IPS-18a (cell line): Measurements from ENCODE around the gene HSFX4.
"Not testable (repeated sequence)": the region's sequence is repeated elsewhere in the genome, so short reads cannot be mapped to it uniquely, and the experiment has no call there.

Source experiments
- H3K27ac ChIP-seq: one replicate; pipeline ENCODE4 v1.5.1; 2013; ENCODE audit warnings: low read length
- H3K27me3 ChIP-seq: one replicate; pipeline ENCODE4 v1.6.1; 2013; ENCODE audit warnings: mild to moderate bottlenecking, low read length; ENCODE audit not compliant: control insufficient read depth, insufficient read depth
- H3K36me3 ChIP-seq: one replicate; pipeline ENCODE4 v1.6.1; 2013; ENCODE audit warnings: low read depth, low read length; ENCODE audit not compliant: control insufficient read depth
- H3K4me1 ChIP-seq: one replicate; pipeline ENCODE4 v1.6.1; 2013; ENCODE audit warnings: low read depth, low read length; ENCODE audit not compliant: control insufficient read depth
- H3K4me3 ChIP-seq: one replicate; pipeline ENCODE4 v1.5.1; 2013; ENCODE audit warnings: low read length
- H3K9ac ChIP-seq: one replicate; pipeline ENCODE4 v1.6.1; 2013; ENCODE audit warnings: mild to moderate bottlenecking, low read length, moderate library complexity
- H3K9me3 ChIP-seq: one replicate; pipeline ENCODE4 v1.6.1; 2013; ENCODE audit warnings: low read depth, low read length; ENCODE audit not compliant: control insufficient read depth

Gene HSFX4

DNA sequence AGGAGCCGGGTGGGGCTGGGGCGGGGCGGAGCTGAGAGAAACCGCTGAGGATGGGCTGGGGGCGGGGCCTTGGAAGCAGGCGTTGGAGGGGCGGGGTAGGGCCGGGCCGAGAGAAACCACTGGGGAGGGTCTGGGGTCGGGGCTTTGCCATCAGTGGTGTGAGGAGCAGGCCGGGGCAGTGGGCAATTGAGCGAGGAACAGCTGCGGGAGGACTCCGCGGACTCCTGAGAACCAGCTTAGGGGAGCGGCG, 10.2 kb downstream of the HSFX4 start:
- Histone ChIP-seq H3K4me1 (no peaks in the 10 kb centered on the region), H3K27me3 (no peaks in the 10 kb centered on the region), H3K36me3 (no peaks in the 10 kb centered on the region), H3K9ac (peak overlapping the region; percentile 54), H3K9me3 (peaks cover 3% of the 10 kb centered on the region), H3K27ac (no peak overlapping the region), H3K4me3 (peak overlapping the region; percentile 68)

- H3K9ac ChIP-seq, result peak overlapping the region; percentile 54
- no peaks in the 10 kb centered on the region for H3K36me3 ChIP-seq
- peaks cover 3% of the 10 kb centered on the region for H3K9me3 ChIP-seq
- peak overlapping the region; percentile 68 for H3K4me3 ChIP-seq
- no peaks in the 10 kb centered on the region for H3K27me3 ChIP-seq
- H3K4me1 ChIP-seq, result no peaks in the 10 kb centered on the region
- H3K27ac ChIP-seq, result no peak overlapping the region
Observed at GRCh38 chrX:149939905-149940673, 10.7 kb downstream of the HSFX4 start.

DNA sequence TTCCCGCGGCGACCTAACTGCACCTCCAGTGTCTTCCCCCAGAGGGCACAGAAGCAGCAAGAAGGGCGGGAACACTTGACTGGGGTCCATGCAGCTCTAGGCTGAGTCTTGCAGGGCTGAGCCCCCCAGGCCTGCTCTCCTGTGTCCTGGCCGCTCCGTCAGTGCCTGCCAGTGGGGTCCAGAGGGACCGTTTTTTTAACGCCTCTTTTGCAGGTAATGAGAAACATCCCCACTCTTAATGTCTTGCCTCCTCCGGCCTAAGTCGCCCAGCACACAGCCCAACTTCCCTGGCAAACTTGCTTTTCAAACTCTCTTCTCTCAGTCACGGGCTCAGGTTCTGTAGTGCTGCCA, 11.3 kb downstream of the HSFX4 start:
- H3K36me3 ChIP-seq, H3K9ac ChIP-seq: not testable (repeated sequence)

GRCh38 chrX:149945087-149945670, 15.8 kb downstream of the HSFX4 start:
- not testable (repeated sequence) for H3K9ac ChIP-seq, H3K4me1 ChIP-seq, H3K27ac ChIP-seq, H3K36me3 ChIP-seq, H3K9me3 ChIP-seq, H3K4me3 ChIP-seq, H3K27me3 ChIP-seq

More for the DNA sequence above, 11.3 kb downstream of the HSFX4 start:
- not testable (repeated sequence) for H3K27me3 ChIP-seq, H3K4me1 ChIP-seq, H3K27ac ChIP-seq, H3K9me3 ChIP-seq
- peak overlapping the region; percentile 13 for H3K4me3 ChIP-seq

DNA sequence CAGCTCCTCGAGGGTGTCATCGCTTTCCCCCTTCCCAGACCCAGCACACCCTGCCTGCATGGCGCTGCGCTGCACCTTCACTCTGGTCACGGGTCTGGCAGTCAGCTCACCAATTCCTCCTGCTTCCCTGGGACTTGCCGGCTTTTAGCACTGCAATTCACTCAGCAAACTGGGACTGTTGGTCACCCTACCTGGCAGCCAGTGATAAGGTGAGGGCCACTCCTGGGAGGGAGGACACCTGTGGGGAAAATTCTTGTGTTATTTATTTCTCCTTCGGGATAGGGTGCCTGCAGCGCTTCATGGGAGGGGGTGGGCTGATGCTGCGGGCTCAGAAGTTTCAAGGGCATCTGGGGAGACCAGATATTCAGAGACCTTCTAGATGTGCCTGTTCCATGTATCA, 16.4 kb downstream of the HSFX4 start:
- not testable (repeated sequence) for H3K27me3 ChIP-seq, H3K36me3 ChIP-seq, H3K9me3 ChIP-seq, H3K4me1 ChIP-seq, H3K4me3 ChIP-seq, H3K27ac ChIP-seq, H3K9ac ChIP-seq

DNA sequence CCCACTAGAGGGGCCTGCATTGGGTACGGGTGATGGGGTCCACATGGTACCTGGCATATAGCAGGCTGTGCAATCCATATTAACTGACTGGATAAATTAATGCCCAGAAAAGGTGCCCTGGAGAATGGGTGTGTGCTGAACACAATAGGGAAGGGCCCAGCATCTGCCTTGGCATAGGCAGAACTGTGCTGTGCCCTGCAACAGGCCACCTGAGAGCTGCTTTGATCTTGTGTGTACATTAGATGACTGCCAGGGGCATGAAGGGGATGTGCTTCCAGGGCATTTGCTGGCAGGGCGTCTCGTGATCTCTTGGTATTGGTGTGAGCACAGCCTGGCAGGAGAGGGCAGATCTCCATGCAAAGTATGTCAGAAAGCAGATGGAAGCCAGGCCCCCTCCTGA, 17.6 kb downstream of the HSFX4 start:
- H3K27me3 ChIP-seq, H3K4me3 ChIP-seq, H3K9me3 ChIP-seq, H3K4me1 ChIP-seq, H3K27ac ChIP-seq, H3K9ac ChIP-seq, H3K36me3 ChIP-seq: not testable (repeated sequence)

DNA sequence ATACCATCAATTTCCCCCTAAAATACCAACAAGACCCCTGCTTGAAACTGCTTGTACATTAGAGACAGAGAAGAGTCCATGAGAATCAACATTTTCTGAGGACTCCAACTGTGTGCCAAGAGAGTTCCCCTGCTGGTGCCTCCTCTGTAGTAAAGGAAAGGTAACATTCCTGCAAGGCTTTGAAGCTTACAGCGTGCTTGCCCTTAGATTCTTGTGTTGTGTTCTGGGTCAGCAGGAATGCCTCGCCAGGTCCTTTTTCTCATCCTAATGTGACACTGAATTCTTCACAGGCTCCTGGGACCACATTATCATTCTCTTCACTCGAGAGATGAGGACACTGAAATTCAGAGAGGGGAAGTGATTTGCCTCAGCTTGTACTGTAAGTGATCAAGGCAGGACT, 18.6 kb downstream of the HSFX4 start:
- Histone ChIP-seq H3K4me1 (no peaks in the 10 kb centered on the region), H3K4me3 (no peak overlapping the region), H3K27ac (no peak overlapping the region), H3K27me3 (no peaks in the 10 kb centered on the region), H3K9me3 (peaks cover 3% of the 10 kb centered on the region), H3K36me3 (no peaks in the 10 kb centered on the region), H3K9ac (no peak overlapping the region)

DNA sequence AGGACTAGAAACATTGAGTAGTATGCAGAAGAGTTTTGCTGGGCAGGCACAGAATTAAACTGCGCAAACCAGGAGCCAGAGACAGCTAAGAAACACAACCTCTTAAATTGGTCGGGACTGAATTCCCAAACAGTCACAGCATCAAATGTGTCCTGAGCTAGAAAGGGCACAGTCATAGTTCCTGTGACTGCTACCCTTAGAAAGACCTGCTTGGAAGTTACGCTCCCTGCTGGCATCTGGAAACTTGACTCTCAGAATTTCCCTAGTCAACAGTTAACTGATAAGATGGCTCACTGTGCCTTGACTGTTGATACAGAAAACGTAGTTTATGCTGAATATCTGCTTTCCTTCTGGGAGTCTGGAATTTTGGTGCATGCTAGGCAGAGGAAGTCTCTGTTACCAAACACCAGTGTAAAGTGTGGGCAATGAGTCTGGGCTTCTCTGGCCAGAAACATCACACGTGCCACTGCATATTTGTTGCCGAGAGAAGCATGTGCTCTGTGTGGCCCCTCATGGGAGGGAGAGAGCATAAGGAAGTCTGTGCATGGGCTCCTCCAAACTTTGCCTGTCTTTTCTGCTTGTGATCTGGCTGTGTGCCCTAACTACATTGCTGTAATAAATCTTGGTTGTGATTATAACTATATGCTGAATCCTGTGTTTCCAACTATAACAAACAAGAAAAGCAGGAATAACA, 20.5 kb downstream of the HSFX4 start:
- Histone ChIP-seq H3K9me3 (peaks cover 4% of the 10 kb centered on the region), H3K27ac (no peak overlapping the region), H3K4me3 (no peak overlapping the region), H3K4me1 (no peaks in the 10 kb centered on the region), H3K27me3 (no peaks in the 10 kb centered on the region), H3K36me3 (no peaks in the 10 kb centered on the region), H3K9ac (no peak overlapping the region)

- Histone ChIP-seq H3K27ac (no peak overlapping the region), H3K9ac (no peak overlapping the region), H3K4me3 (no peak overlapping the region), H3K27me3 (no peaks in the 10 kb centered on the region), H3K4me1 (no peaks in the 10 kb centered on the region), H3K36me3 (no peaks in the 10 kb centered on the region), H3K9me3 (peaks cover 4% of the 10 kb centered on the region)
Observed at GRCh38 chrX:149950681-149951080, 21.3 kb downstream of the HSFX4 start.

GRCh38 chrX:149961572-149961971, 32.2 kb downstream of the HSFX4 start:
- H3K36me3 ChIP-seq, result no peaks in the 10 kb centered on the region
- H3K27ac ChIP-seq, result no peak overlapping the region
- H3K4me1 ChIP-seq, result no peaks in the 10 kb centered on the region
- peaks cover 11% of the 10 kb centered on the region for H3K9me3 ChIP-seq
- H3K9ac ChIP-seq, result no peak overlapping the region
- no peaks in the 10 kb centered on the region for H3K27me3 ChIP-seq
- H3K4me3 ChIP-seq, result no peak overlapping the region

- Histone ChIP-seq H3K27me3 (no peaks in the 10 kb centered on the region), H3K4me3 (no peak overlapping the region), H3K4me1 (no peaks in the 10 kb centered on the region), H3K27ac (no peak overlapping the region), H3K9me3 (peaks cover 15% of the 10 kb centered on the region), H3K9ac (no peak overlapping the region), H3K36me3 (no peaks in the 10 kb centered on the region)
Observed at GRCh38 chrX:149962010-149962409, 32.6 kb downstream of the HSFX4 start.
